ENCODE data around the gene DGLUCY. TPM values are rescaled to one million over a fixed set of nuclear protein-coding genes. Genes with fewer than 3 reads are reported as not detected.
A peak's percentile ranks its signal among the peaks of the same experiment; 100 is the strongest.

DGLUCY gene
- total and polyA plus RNA-seq, 2 of the 13 experiments (the other 11 are each of a cell fraction or from before 2014, with no cell fraction given), result 14.8 to 36.3 TPM

GRCh38 chr14:91232603-91233002 is 118.7 kb downstream of the DGLUCY start (continued):
- TF ChIP-seq, protein P1, sequence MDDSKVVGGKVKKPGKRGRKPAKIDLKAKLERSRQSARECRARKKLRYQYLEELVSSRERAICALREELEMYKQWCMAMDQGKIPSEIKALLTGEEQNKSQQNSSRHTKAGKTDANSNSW (CRISPR knock-in tag; IDR thresholded peaks at IDR 0.05; ENCODE audit: borderline replicate concordance), result no peak

GRCh38 chr14:91233936-91234790 is 120.3 kb downstream of the DGLUCY start:
- no peak for FAIRE-seq
- Histone ChIP-seq H3K4me1 (ENCODE audit: insufficient read depth, low read length) (peaks cover 10% of the 10 kb centered on the region), H3K27me3 (ENCODE audit: control insufficient read depth in 1 of 2, insufficient read depth in 2 of 2, low read length in 2 of 2) (no peaks in the 10 kb centered on the region; a peak in 2 of 5 replicates), H3K36me3 (replicated peaks in 1 of 2; ENCODE audit: control insufficient read depth in 1 of 2, insufficient read depth in 2 of 2, low read length in 2 of 2) (no peaks in the 10 kb centered on the region), H3K79me2 (ENCODE audit: insufficient read depth, low read length) (no peaks in the 10 kb centered on the region), H3K9ac (ENCODE audit: insufficient read depth, low read depth, low read length) (no peak overlapping the region), H3K4me3 (replicated peaks in 1 of 3; ENCODE audit: insufficient read depth in 1 of 3, low read depth in 2 of 3, low read length in 3 of 3) (no peak overlapping the region), H3K27ac (ENCODE audit: extremely low read length, insufficient read depth, low read length) (no peak overlapping the region), H3K4me2 (ENCODE audit: low read depth, low read length) (no peak overlapping the region), H4K20me1 (ENCODE audit: insufficient read depth, low read length) (no peaks in the 10 kb centered on the region), H3K9me3 (ENCODE audit: low read length) (no peaks in the 10 kb centered on the region), H2AFZ (ENCODE audit: low read length) (no peak overlapping the region)
- ChIA-PET POLR2A (no interaction called here), CTCF (ENCODE audit: low intra/inter-chr PET ratio, low total read pairs) (no interaction called here)
- DNase-seq (ENCODE audit: low spot score), result no peak
- no TSS peak for BruUV-seq (replicated peaks)
- 86% methylated on average over 39 of the region's 63 CpGs for WGBS (ENCODE audit: low lambda C conversion rate)
- TF ChIP-seq ZNF263 (CRISPR knock-in tag; IDR thresholded peaks at IDR 0.05), result no peak
- no peak for TF ChIP-seq ZNF446 (CRISPR knock-in tag; IDR thresholded peaks at IDR 0.05)
- peak; percentile 61 for TF ChIP-seq AGO2 (optimal IDR thresholded peaks at IDR 0.05; ENCODE audit: low read depth, low read length)
- intact Hi-C loops (cut with micrococcal nuclease; ENCODE audit: unreplicated experiment) (no loop called here), in situ Hi-C loops (cut with HindIII; ENCODE audit: extremely low pct_ligation_motif_present, low pct_unique_long_range_greater_than_20kb) (no loop called here)
- ATAC-seq, result no peak; the same call in 2 of the 3 replicates

GRCh38 chr14:91234791-91235114 is 120.9 kb downstream of the DGLUCY start:
- 90% methylated on average over 2 of the region's 16 CpGs for WGBS (ENCODE audit: low lambda C conversion rate)
- Histone ChIP-seq H3K4me3 (replicated peaks in 1 of 3; ENCODE audit: insufficient read depth in 1 of 3, low read depth in 2 of 3, low read length in 3 of 3) (no peak overlapping the region), H3K36me3 (replicated peaks in 1 of 2; ENCODE audit: control insufficient read depth in 1 of 2, insufficient read depth in 2 of 2, low read length in 2 of 2) (no peaks in the 10 kb centered on the region), H3K27ac (ENCODE audit: extremely low read length, insufficient read depth, low read length) (no peak overlapping the region), H3K4me1 (ENCODE audit: insufficient read depth, low read length) (peaks cover 10% of the 10 kb centered on the region), H4K20me1 (ENCODE audit: insufficient read depth, low read length) (no peaks in the 10 kb centered on the region), H3K9ac (ENCODE audit: insufficient read depth, low read depth, low read length) (no peak overlapping the region), H3K27me3 (ENCODE audit: control insufficient read depth in 1 of 2, insufficient read depth in 2 of 2, low read length in 2 of 2) (peaks cover 0 to 2% of the 10 kb centered on the region in 2 experiments; a peak in 2 of 5 replicates), H3K9me3 (ENCODE audit: low read length) (no peaks in the 10 kb centered on the region), H3K79me2 (ENCODE audit: insufficient read depth, low read length) (no peaks in the 10 kb centered on the region), H3K4me2 (ENCODE audit: low read depth, low read length) (no peak overlapping the region), H2AFZ (ENCODE audit: low read length) (no peak overlapping the region)
- no TSS peak for BruUV-seq (replicated peaks)
- intact Hi-C loops (cut with micrococcal nuclease; ENCODE audit: unreplicated experiment), result no loop called here
- CTCF ChIA-PET (ENCODE audit: low intra/inter-chr PET ratio, low total read pairs), result no interaction called here
- POLR2A ChIA-PET, result no interaction called here
- no peak for DNase-seq (ENCODE audit: low spot score)
- no peak for FAIRE-seq
- no peak for ATAC-seq
- in situ Hi-C loops (cut with HindIII; ENCODE audit: extremely low pct_ligation_motif_present, low pct_unique_long_range_greater_than_20kb), result no loop called here
- TF ChIP-seq KLF9 (CRISPR knock-in tag; IDR thresholded peaks at IDR 0.05; ENCODE audit: low read depth) (no peak), TIGD3 (CRISPR knock-in tag; IDR thresholded peaks at IDR 0.05; ENCODE audit: borderline replicate concordance) (no peak), ZNF569 (CRISPR knock-in tag; IDR thresholded peaks at IDR 0.05; ENCODE audit: borderline replicate concordance) (no peak), ZBTB38 (CRISPR knock-in tag; IDR thresholded peaks at IDR 0.05) (no peak), ZBTB8A (CRISPR knock-in tag; IDR thresholded peaks at IDR 0.05; ENCODE audit: borderline replicate concordance, low read depth) (no peak), MXI1 (IDR thresholded peaks at IDR 0.05; ENCODE audit: borderline replicate concordance, low read depth, low read length) (no peak)

Measured in HepG2 (cell line).